ENCODE measurements around the gene NVL. TPM values are rescaled to one million over a fixed set of nuclear protein-coding genes. Genes with fewer than 3 reads are reported as not detected.

The NVL gene
- total RNA-seq, 4 donors from 2014 or later = 35.9 to 52.3 (median 40.5) TPM

GRCh38 chr1:224292419-224292818 lies 37.6 kb downstream of the NVL start:
- H3K36me3 ChIP-seq = peaks cover 0 to 65% (median 14%) of the 10 kb centered on the region in 4 donors
- DNase-seq = no peak
- in situ Hi-C loops (cut with MboI; ENCODE audit: low pct_ligation_motif_present in 1 of 4, low pct_unique_long_range_greater_than_20kb in 1 of 4, low sequenced_read_pairs in 3 of 4) (no loop called here), intact Hi-C loops (cut with DNase I; ENCODE audit: low total_unique reads) (no loop called here)
- H3K4me1 ChIP-seq = no peaks in the 10 kb centered on the region
- H3K27me3 ChIP-seq = no peaks in the 10 kb centered on the region
- no peak overlapping the region for H3K4me3 ChIP-seq
- 97 to 98% methylated on average over 3 of the region's 3 CpGs for WGBS, 2 donors (ENCODE audit: low coverage in 1 of 2)
- TF ChIP-seq EP300 (IDR thresholded peaks at IDR 0.05; ENCODE audit: low read depth) (no peak), POLR2A (IDR thresholded peaks at IDR 0.05) (no peak), POLR2AphosphoS5 (IDR thresholded peaks at IDR 0.05) (no peak), CTCF (IDR thresholded peaks at IDR 0.05) (no peak)
- H3K9me3 ChIP-seq = no peaks in the 10 kb centered on the region
- no peak overlapping the region for H3K27ac ChIP-seq

GRCh38 chr1:224289396-224289795 lies 40.6 kb downstream of the NVL start:
- Histone ChIP-seq H3K4me1 (no peaks in the 10 kb centered on the region), H3K27me3 (no peaks in the 10 kb centered on the region), H3K4me3 (no peak overlapping the region), H3K27ac (no peak overlapping the region), H3K36me3 (peaks cover 0 to 65% (median 19%) of the 10 kb centered on the region in 4 donors), H3K9me3 (no peaks in the 10 kb centered on the region)
- intact Hi-C loops (cut with DNase I; ENCODE audit: low total_unique reads) = no loop called here
- DNase-seq = no peak
- in situ Hi-C loops (cut with MboI; ENCODE audit: low pct_ligation_motif_present in 1 of 4, low pct_unique_long_range_greater_than_20kb in 1 of 4, low sequenced_read_pairs in 3 of 4) = no loop called here
- TF ChIP-seq POLR2AphosphoS5 (IDR thresholded peaks at IDR 0.05) = no peak
- whole genome bisulfite sequencing, 2 donors (ENCODE audit: low coverage in 1 of 2) = 89 to 100% methylated on average over 1 of the region's 1 CpG

GRCh38 chr1:224287714-224288113 lies 42.3 kb downstream of the NVL start:
- in situ Hi-C loops (cut with MboI; ENCODE audit: low pct_ligation_motif_present in 1 of 4, low pct_unique_long_range_greater_than_20kb in 1 of 4, low sequenced_read_pairs in 3 of 4) = no loop called here
- H3K36me3 ChIP-seq = peaks cover 0 to 51% (median 20%) of the 10 kb centered on the region in 4 donors
- no peak overlapping the region for H3K4me3 ChIP-seq
- no peaks in the 10 kb centered on the region for H3K9me3 ChIP-seq
- TF ChIP-seq POLR2AphosphoS5 (IDR thresholded peaks at IDR 0.05) = no peak
- no peak for TF ChIP-seq POLR2A (IDR thresholded peaks at IDR 0.05)
- TF ChIP-seq EP300 (IDR thresholded peaks at IDR 0.05; ENCODE audit: low read depth) = no peak
- no peak for TF ChIP-seq CTCF (IDR thresholded peaks at IDR 0.05)
- DNase-seq = no peak
- H3K27ac ChIP-seq = no peak overlapping the region
- H3K27me3 ChIP-seq = no peaks in the 10 kb centered on the region
- WGBS, 2 donors (ENCODE audit: low coverage in 1 of 2) = 80 to 93% methylated on average over 2 of the region's 2 CpGs
- H3K4me1 ChIP-seq = no peaks in the 10 kb centered on the region
- intact Hi-C loops (cut with DNase I; ENCODE audit: low total_unique reads) = no loop called here

- DNase-seq = no peak
- in situ Hi-C loops (cut with MboI; ENCODE audit: low pct_ligation_motif_present in 1 of 4, low pct_unique_long_range_greater_than_20kb in 1 of 4, low sequenced_read_pairs in 3 of 4) = no loop called here
- Histone ChIP-seq H3K9me3 (no peaks in the 10 kb centered on the region), H3K36me3 (peaks cover 0 to 41% (median 14%) of the 10 kb centered on the region in 4 donors), H3K27me3 (no peaks in the 10 kb centered on the region), H3K4me1 (peaks cover 0 to 16% (median 11%) of the 10 kb centered on the region in 4 donors), H3K27ac (no peak overlapping the region), H3K4me3 (no peak overlapping the region)
- 97 to 100% methylated on average over 3 of the region's 3 CpGs for WGBS, 2 donors (ENCODE audit: low coverage in 1 of 2)
- TF ChIP-seq POLR2AphosphoS5 (IDR thresholded peaks at IDR 0.05) (no peak), EP300 (IDR thresholded peaks at IDR 0.05; ENCODE audit: low read depth) (no peak), CTCF (IDR thresholded peaks at IDR 0.05) (no peak), POLR2A (IDR thresholded peaks at IDR 0.05) (no peak)
- intact Hi-C loops (cut with DNase I; ENCODE audit: low total_unique reads) = no loop called here
These were observed 47.8 kb downstream of the NVL start for GRCh38 chr1:224282140-224282539.
